Osteocyte (in vitro differentiated cells): Measurements from ENCODE around the gene FBXO36. TPM values are rescaled to one million over a fixed set of nuclear protein-coding genes. Genes with fewer than 3 reads are reported as not detected.
A peak's percentile ranks its signal among the peaks of the same experiment; 100 is the strongest.

Source experiments
- DNase-seq: peaks from one replicate; pipeline ENCODE4 v3.0.0; 2021; ENCODE audit warnings: mixed read lengths; ENCODE audit not compliant: unreplicated experiment; ENCODE audit errors: extremely low spot score
- H3K27ac Mint-ChIP-seq: one replicate; pipeline ENCODE4 v1.8.0; 2021; ENCODE audit warnings: mild to moderate bottlenecking, mixed read lengths; ENCODE audit not compliant: unreplicated experiment
- H3K27me3 Mint-ChIP-seq: one replicate; pipeline ENCODE4 v1.8.0; 2021; ENCODE audit warnings: mixed read lengths; ENCODE audit not compliant: unreplicated experiment
- H3K36me3 Mint-ChIP-seq: one replicate; pipeline ENCODE4 v1.8.0; 2021; ENCODE audit warnings: mixed read lengths; ENCODE audit not compliant: unreplicated experiment
- H3K4me1 Mint-ChIP-seq: one replicate; pipeline ENCODE4 v1.8.0; 2021; ENCODE audit warnings: mixed read lengths; ENCODE audit not compliant: unreplicated experiment
- H3K4me3 Mint-ChIP-seq: one replicate; pipeline ENCODE4 v1.8.0; 2021; ENCODE audit warnings: mild to moderate bottlenecking, moderate library complexity, mixed read lengths; ENCODE audit not compliant: unreplicated experiment
- H3K9me3 Mint-ChIP-seq: one replicate; pipeline ENCODE4 v1.8.0; 2021; ENCODE audit warnings: mixed read lengths; ENCODE audit not compliant: unreplicated experiment
- total RNA-seq: library from RNA; stranded (reverse); gene quantifications from 2 replicates; pipeline ENCODE4 v1.2.1, GENCODE V29; 2021
- TF ChIP-seq, protein P1 (sequence below): fragments of 200-600 bp; sonication (generic); IDR thresholded peaks from 2 replicates; pipeline ENCODE4 v1.5.0; 2021; ENCODE audit warnings: antibody characterized with exemption, mild to moderate bottlenecking, moderate library complexity

The FBXO36 gene
- total RNA-seq, 1 donor from 2014 or later, result 4.8 TPM

GRCh38 chr2:230007931-230008707, 85.8 kb downstream of the FBXO36 start:
- Mint-ChIP-seq H3K4me1 (peaks cover 32% of the 10 kb centered on the region), H3K4me3 (no peak overlapping the region), H3K27me3 (no peaks in the 10 kb centered on the region), H3K9me3 (no peaks in the 10 kb centered on the region), H3K27ac (peak overlapping the region; percentile 35), H3K36me3 (no peaks in the 10 kb centered on the region)
- peak; percentile 93 for DNase-seq
- TF ChIP-seq, protein P1, sequence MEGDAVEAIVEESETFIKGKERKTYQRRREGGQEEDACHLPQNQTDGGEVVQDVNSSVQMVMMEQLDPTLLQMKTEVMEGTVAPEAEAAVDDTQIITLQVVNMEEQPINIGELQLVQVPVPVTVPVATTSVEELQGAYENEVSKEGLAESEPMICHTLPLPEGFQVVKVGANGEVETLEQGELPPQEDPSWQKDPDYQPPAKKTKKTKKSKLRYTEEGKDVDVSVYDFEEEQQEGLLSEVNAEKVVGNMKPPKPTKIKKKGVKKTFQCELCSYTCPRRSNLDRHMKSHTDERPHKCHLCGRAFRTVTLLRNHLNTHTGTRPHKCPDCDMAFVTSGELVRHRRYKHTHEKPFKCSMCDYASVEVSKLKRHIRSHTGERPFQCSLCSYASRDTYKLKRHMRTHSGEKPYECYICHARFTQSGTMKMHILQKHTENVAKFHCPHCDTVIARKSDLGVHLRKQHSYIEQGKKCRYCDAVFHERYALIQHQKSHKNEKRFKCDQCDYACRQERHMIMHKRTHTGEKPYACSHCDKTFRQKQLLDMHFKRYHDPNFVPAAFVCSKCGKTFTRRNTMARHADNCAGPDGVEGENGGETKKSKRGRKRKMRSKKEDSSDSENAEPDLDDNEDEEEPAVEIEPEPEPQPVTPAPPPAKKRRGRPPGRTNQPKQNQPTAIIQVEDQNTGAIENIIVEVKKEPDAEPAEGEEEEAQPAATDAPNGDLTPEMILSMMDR, result peak; percentile 89

DNA sequence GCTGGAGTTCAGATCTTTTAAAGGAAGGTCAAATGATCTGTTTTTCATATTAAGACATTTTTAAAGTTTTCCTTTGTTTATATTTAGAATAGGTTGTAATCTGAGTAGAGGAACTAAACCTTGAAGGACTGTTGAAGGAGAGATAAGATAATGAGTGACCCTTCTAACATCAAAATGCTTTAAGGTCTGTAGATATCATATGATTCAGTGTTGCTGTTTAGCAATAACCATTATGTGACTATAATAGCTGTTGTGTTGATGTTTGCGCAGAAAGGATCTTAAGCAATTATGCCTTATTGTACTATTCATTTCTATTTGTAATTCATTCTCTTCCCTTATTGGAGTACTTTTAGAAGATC, 86.4 kb downstream of the FBXO36 start:
- Mint-ChIP-seq H3K4me3 (no peak overlapping the region), H3K9me3 (no peaks in the 10 kb centered on the region), H3K27me3 (no peaks in the 10 kb centered on the region), H3K27ac (peak overlapping the region; percentile 35), H3K4me1 (peaks cover 32% of the 10 kb centered on the region), H3K36me3 (no peaks in the 10 kb centered on the region)
- TF ChIP-seq, protein P1, result no peak
- no peak for DNase-seq

GRCh38 chr2:230010501-230010900, 88.2 kb downstream of the FBXO36 start:
- Mint-ChIP-seq H3K4me3 (no peak overlapping the region), H3K27ac (no peak overlapping the region), H3K36me3 (peaks cover 2% of the 10 kb centered on the region), H3K27me3 (no peaks in the 10 kb centered on the region), H3K4me1 (peaks cover 32% of the 10 kb centered on the region), H3K9me3 (no peaks in the 10 kb centered on the region)
- TF ChIP-seq, protein P1, result no peak
- peak; percentile 53 for DNase-seq

DNA sequence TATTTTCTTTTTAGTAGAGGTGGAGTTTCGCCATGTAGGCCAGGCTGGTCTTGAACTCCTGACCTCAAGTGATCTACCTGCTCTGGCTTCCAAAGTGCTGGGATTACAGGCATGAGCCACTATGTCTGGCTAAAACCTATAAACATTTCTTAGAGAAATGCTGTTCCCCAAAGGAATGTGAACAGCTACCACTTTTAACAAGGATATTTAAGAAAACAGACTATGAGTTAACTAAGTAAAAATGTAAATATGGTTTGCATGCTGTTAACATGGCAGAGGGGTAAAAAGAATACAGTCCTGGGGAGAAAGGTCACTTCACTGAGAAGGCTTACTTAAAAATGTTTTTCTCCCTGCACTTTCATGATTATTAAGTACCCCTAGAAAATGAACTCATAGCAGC, 89.3 kb downstream of the FBXO36 start:
- H3K4me1 Mint-ChIP-seq, result peaks cover 33% of the 10 kb centered on the region
- peak overlapping the region; percentile 72 for H3K27ac Mint-ChIP-seq
- H3K9me3 Mint-ChIP-seq, result peaks cover 6% of the 10 kb centered on the region
- no peak for DNase-seq
- TF ChIP-seq, protein P1, result no peak
- H3K27me3 Mint-ChIP-seq, result no peaks in the 10 kb centered on the region
- H3K4me3 Mint-ChIP-seq, result no peak overlapping the region
- H3K36me3 Mint-ChIP-seq, result peaks cover 2% of the 10 kb centered on the region

DNA sequence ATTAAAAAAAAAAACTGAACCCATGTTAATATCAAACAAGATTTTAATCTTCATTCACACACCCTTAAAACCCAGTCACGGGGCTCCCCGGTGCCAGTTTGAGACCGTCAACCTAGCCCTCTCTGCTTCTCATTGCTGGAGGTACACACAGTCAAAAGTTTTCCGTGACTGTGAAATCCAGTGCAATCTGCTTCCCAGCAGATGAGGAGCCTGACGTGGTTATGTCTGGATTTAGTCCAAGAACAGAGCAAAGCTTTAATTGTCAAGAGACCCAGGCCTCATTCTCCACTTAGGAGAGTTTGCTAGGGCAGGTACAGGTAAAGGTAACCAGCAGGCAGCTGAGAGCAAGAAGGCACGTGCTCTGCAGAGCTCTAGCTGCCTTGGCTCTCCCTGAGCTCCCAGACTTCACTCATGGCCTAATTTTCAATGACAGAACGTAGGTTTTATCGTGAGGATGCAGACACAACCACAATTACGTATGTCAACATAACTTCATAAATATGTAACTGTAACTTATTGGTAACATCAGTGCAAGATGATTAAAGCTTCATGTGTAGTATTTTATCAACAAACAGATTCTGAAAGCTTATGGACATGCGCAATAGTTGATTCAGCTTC, 90.1 kb downstream of the FBXO36 start:
- peak; percentile 38 for DNase-seq
- H3K4me1 Mint-ChIP-seq, result peaks cover 35% of the 10 kb centered on the region
- TF ChIP-seq, protein P1, result no peak
- H3K4me3 Mint-ChIP-seq, result no peak overlapping the region
- H3K9me3 Mint-ChIP-seq, result peaks cover 11% of the 10 kb centered on the region
- H3K36me3 Mint-ChIP-seq, result peaks cover 2% of the 10 kb centered on the region
- H3K27ac Mint-ChIP-seq, result peak overlapping the region; percentile 70
- no peaks in the 10 kb centered on the region for H3K27me3 Mint-ChIP-seq
